ENCODE data around the gene ZNF785.
A peak's percentile ranks its signal among the peaks of the same experiment; 100 is the strongest.
"Not testable (repeated sequence)": the region's sequence is repeated elsewhere in the genome, so short reads cannot be mapped to it uniquely, and the experiment has no call there.

Gene ZNF785

GRCh38 chr16:30585400-30586191 lies at the start of gene ZNF785:
Gene ZNF785, minus strand, starts transcription at chr16:30585697. Its CDS starts 86 bp downstream, at chr16:30585611.
- peak; percentile 97 for DNase-seq

- no peak for DNase-seq
Observed at GRCh38 chr16:30633526-30633925, 48.0 kb upstream of the ZNF785 start.

GRCh38 chr16:30632454-30632853 lies 47.0 kb upstream of the ZNF785 start:
- DNase-seq: not testable (repeated sequence)

- peak; percentile 62 for DNase-seq
Observed at GRCh38 chr16:30628628-30629540, 43.4 kb upstream of the ZNF785 start.

- DNase-seq: no peak
Observed at GRCh38 chr16:30626236-30626635, 40.7 kb upstream of the ZNF785 start.

- no peak for DNase-seq
Observed at GRCh38 chr16:30623536-30624283, 38.2 kb upstream of the ZNF785 start.

GRCh38 chr16:30622455-30623032 lies 37.0 kb upstream of the ZNF785 start:
- no peak for DNase-seq

- no peak for DNase-seq
Observed at GRCh38 chr16:30621765-30622164, 36.3 kb upstream of the ZNF785 start.

- DNase-seq: no peak
Observed at GRCh38 chr16:30620169-30620568, 34.7 kb upstream of the ZNF785 start.

- no peak for DNase-seq
Observed at GRCh38 chr16:30619638-30620037, 34.1 kb upstream of the ZNF785 start.

GRCh38 chr16:30619202-30619601 lies 33.7 kb upstream of the ZNF785 start:
- DNase-seq: no peak

- DNase-seq: no peak
Observed at GRCh38 chr16:30615358-30616091, 30.0 kb upstream of the ZNF785 start.

GRCh38 chr16:30609926-30610839 lies 24.7 kb upstream of the ZNF785 start, which contains the start of gene ZNF689:
Gene ZNF689, minus strand, starts transcription at chr16:30610389. Its CDS starts 348 bp downstream, at chr16:30610041.
- peak; percentile 88 for DNase-seq

GRCh38 chr16:30609002-30609925 lies 23.8 kb upstream of the ZNF785 start:
- no peak for DNase-seq

- no peak for DNase-seq
Observed at GRCh38 chr16:30606004-30606403, 20.5 kb upstream of the ZNF785 start.

GRCh38 chr16:30605158-30605557 lies 19.7 kb upstream of the ZNF785 start:
- DNase-seq: no peak

- DNase-seq: no peak
Observed at GRCh38 chr16:30604316-30604947, 18.9 kb upstream of the ZNF785 start.

- DNase-seq: no peak
Observed at GRCh38 chr16:30603945-30604315, 18.4 kb upstream of the ZNF785 start.

- no peak for DNase-seq
Observed at GRCh38 chr16:30602616-30603277, 17.2 kb upstream of the ZNF785 start.

All from NCI-H2029 treated with DMSO at 0.1 percent for 48 hours (cell line).